Stimulated activated CD8-positive, alpha-beta memory T cell treated with anti-CD3 and anti-CD28 coated beads, Interleukin-12 subunit alpha, Interleukin-12 subunit beta, amount 100 ng/mL, for 24 hours (primary cell): ENCODE measurements around the gene TUBA3D.
"Not testable (repeated sequence)": the region's sequence is repeated elsewhere in the genome, so short reads cannot be mapped to it uniquely, and the experiment has no call there.

Experiments
- DNase-seq: peaks from one replicate; pipeline ENCODE4 v3.0.0-alpha.2; 2020; ENCODE audit errors: extremely low read depth

Gene TUBA3D

DNA sequence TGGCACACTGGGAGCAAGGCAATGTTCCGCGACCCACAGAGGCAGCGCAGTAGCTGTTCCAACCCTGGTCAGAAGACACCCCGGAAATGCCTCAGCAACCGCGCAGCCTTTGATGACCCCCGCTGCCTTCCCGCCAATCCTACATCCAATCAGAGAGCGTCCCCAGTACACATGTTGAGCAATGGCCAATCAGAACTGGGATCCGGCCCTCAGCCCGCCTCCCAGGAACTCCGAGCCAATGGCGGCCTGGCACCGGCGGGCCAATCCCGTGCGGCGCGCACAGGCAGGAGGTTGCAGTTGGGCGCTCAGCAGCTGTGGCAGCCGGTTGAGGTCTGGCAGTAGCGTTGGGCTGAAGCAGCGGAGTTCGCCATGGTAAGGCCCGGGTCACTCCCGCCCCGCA is at the start of gene TUBA3D:
TSS of gene TUBA3D (plus strand) at position 289 of the 400 bp plus-strand sequence. CDS start at position 370, 81 bp downstream.
- DNase-seq, result no peak

DNA sequence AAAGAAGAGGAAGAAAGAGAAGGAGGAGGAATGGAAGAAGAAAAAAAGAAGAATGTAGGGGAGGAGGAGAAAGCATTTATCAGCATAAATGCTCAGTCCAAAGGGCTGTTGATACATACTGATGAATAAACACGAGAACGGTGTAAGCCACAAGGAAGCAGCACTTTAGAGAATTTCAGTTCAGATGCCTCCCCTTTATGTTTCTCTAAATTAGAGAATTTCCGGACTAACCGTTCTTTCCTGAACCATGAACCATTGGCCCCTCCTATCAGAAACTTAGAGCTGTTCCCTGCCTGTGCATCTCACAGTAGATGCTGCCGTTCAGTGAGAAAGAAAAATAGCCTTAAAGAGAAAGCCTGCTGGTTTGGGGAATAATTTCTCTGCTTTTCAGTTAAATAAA is 49.2 kb upstream of the TUBA3D start:
- DNase-seq, result no peak

GRCh38 chr2:131431336-131431735 is 44.6 kb upstream of the TUBA3D start:
- no peak for DNase-seq

DNA sequence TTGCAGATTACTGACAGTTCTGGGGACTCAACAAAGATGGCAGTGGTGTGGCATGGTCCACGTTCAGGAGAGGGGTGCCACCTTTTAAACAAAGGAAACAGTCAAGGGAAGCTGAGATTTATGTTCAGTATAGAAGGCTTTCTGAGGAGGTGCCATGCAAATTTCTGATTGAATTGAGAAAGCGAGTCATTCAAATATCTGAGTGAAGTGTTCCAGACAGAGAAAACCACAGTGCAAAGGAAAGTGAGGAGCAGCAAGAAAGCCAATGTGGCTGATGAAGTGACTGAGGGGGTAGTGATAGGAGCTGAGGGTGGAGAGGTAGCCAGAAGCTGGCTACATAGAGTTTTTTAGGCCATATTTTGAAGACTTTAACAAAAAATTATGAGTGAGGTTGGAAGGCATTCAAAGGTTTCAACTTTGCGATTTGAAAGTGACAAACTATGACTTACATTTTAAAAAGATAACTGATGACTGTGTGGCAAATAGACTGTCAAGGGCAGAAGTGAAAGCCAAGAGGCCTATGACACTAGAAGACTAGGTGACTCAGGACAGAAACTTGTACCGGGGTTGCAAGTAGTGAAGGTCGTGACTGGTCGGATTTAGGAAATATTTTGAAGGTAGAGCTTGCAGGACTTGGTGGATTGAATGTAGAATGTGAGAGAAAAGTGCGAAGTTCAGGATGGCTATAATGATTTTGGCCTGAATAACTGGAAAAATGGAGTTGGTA is 35.0 kb upstream of the TUBA3D start:
- DNase-seq, result not testable (repeated sequence)

- DNase-seq, result not testable (repeated sequence)
Measured at GRCh38 chr2:131444736-131445514, 31.0 kb upstream of the TUBA3D start.

- DNase-seq, result not testable (repeated sequence)
Measured at GRCh38 chr2:131445515-131445797, 30.5 kb upstream of the TUBA3D start.

DNA sequence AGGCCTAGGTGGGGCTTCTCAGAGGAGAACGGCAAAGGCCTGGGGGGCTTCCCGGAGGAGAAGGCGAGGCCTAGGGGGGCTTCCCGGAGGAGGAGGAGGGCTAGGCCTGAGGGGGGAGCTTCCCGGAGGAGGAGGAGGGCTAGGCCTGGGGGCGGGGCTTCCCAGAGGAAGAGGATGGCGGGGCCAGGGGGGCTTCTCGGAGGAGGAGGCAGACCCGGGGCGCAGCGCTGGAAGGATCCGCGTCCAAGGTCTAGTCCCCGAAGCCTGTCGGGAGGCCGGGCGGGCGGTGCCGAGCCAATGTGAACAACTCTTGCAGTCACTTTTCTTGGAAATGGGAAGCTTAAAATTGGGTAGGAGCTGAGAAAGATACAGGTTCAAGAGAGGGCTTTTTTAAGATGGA is 30.0 kb upstream of the TUBA3D start:
- DNase-seq, result no peak

DNA sequence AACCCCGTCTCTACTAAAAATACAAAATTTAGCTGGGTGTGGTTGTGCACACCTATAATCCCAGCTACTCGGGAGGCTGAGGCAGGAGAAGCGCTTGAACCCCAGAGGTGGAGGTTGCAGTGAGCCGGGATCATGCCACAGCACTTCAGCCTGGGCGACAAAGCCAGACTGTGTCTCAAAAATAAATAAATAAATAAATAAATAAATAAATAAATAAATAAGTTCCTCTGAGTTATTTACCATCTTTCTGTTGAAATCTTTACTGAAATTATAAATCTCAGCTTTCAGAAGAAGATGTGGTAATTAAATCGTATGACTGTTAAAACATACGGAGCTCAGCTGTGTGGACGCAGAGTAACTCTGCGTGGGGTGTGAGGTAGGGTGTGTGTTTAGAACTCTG is 27.9 kb upstream of the TUBA3D start:
- DNase-seq, result not testable (repeated sequence)

GRCh38 chr2:131451265-131451949 is 24.5 kb upstream of the TUBA3D start:
- DNase-seq, result not testable (repeated sequence)

DNA sequence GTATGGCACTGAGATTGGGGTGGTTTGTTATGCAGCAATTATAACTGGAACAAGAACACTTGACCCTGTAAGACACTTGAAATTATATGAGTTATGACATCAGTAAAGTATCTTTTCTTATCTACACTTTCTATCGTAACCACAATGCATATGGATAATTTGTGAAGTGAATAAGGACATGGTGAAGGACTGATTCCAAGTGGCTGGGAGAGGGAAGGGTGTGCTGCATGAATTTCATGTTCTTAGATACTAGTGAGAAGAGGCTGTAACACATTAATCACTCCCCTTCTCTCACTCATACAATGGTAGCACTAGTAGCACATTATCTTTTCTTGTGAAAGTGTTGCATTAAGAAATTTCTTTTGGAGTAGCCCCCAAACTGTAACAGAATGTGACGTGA is 21.0 kb upstream of the TUBA3D start:
- not testable (repeated sequence) for DNase-seq

GRCh38 chr2:131467722-131468121 is 8.2 kb upstream of the TUBA3D start:
- not testable (repeated sequence) for DNase-seq

GRCh38 chr2:131470944-131471343 is 5.0 kb upstream of the TUBA3D start:
- not testable (repeated sequence) for DNase-seq

DNA sequence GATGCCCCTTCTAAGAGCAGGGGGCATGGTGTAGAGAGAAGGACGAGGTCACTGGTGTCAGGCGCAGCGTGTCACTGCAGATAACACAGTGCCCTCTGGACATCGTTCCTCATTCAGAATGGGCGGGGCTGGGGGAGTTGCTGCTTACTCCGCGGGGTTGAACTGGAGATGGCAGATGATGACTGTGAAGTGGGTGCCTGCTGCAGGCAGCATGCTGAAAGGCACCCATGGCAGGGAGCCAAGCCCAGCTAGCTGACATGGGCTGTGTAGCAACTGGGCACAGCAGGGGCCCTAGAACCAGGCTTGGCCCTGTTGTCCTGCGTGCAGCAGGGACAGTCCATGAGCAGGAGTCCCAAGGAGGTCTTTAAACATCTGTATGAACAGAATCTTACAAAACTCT is 4.3 kb upstream of the TUBA3D start:
- DNase-seq, result not testable (repeated sequence)

- not testable (repeated sequence) for DNase-seq
Measured at GRCh38 chr2:131473266-131473665, 2.7 kb upstream of the TUBA3D start.

DNA sequence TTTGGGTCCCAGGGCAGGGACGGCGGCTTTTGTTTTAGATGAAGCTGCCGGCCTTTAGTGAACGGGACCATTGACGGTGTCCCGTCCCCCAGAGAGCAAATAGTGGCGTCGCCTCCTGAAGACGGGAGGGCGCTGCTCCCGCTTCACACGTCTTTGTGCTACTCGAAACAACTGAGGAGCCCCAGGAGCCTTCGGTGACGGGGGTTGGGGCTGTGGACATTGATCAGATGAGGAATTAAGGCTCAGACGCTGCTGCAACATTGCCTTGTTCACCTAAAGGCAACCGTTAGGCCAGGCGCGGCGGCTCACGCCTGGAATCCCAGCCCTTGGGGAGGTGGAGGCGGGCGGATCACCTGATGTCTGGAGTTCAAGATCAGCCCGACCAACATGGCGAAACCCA is 444 bp downstream of the TUBA3D start:
- DNase-seq, result not testable (repeated sequence)

- DNase-seq, result not testable (repeated sequence)
Measured at GRCh38 chr2:131477227-131477626, 1.3 kb downstream of the TUBA3D start.

DNA sequence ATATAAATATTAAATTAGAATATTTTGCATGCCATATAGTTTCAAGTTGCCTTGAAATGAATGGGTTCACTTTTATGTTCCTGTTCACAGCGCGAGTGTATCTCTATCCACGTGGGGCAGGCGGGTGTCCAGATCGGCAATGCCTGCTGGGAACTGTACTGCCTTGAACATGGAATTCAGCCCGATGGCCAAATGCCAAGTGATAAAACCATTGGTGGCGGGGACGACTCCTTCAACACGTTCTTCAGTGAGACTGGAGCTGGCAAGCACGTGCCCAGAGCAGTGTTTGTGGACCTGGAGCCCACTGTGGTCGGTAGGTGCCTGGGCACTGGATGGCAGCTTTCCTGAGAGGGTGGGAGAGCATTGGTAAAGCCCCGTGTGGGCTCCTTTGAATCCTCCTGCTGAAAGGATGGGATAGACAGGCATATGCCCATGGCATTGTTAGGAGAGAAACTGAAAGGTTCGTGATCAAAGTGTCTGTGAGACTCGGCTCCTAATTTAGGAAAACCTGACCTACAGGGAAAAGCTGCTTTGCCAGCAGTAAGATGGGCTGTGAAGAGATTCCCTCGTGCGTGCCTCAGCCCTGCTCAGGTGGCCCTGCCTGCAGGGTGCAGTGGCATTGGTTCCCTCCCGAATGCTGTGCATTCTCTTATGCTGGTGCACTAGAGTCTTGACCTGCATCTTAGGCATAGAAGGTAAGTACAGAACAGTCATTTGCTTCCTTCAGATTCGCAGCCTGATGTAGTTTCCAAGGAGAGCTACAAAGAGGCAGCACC is 2.3 kb downstream of the TUBA3D start:
- not testable (repeated sequence) for DNase-seq

DNA sequence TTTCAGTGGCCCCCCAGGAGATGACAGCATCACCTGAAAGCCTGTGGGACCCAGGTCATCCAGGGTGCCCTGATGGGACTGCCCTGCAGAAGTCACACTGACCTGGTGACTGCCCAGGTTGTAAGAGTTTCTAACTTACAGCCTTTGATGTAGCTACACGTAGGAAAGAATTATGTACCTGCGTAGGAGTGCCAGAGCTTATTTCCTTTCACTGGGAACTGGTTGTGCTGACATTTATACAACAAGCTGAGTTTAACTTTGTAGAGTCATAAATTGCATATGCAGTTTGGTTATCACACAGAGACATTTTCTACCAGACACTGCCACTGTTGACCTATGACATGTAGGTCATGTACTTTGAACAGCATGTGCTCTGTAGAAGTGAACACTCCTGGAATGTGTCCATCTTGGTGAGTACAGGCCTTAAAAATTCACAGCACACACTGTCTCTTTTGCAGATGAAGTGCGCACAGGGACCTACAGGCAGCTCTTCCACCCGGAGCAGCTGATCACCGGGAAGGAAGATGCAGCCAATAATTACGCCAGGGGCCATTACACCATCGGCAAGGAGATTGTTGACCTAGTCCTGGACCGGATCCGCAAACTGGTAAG is 3.0 kb downstream of the TUBA3D start:
- DNase-seq, result not testable (repeated sequence)

GRCh38 chr2:131480351-131480750 is 4.4 kb downstream of the TUBA3D start:
- DNase-seq, result not testable (repeated sequence)

- DNase-seq, result not testable (repeated sequence)
Measured at GRCh38 chr2:131482506-131483155, 6.7 kb downstream of the TUBA3D start.
